ENCODE results near the gene BSPRY. TPM values are rescaled to one million over a fixed set of nuclear protein-coding genes. Genes with fewer than 3 reads are reported as not detected.
"Not testable (repeated sequence)": the region's sequence is repeated elsewhere in the genome, so short reads cannot be mapped to it uniquely, and the experiment has no call there.

BSPRY gene
- total RNA-seq, 1 experiment from 2014 or later: not detected

- no peak for DNase-seq (ENCODE audit: low read depth)
Observed at GRCh38 chr9:113341712-113342410, 7.5 kb upstream of the BSPRY start.

GRCh38 chr9:113343732-113344231 lies 5.6 kb upstream of the BSPRY start:
- peak; percentile 48 for DNase-seq (ENCODE audit: low read depth)

GRCh38 chr9:113345190-113345589 lies 4.2 kb upstream of the BSPRY start:
- peak; percentile 9 for DNase-seq (ENCODE audit: low read depth)

- DNase-seq (ENCODE audit: low read depth): no peak
Observed at GRCh38 chr9:113345671-113346070, 3.7 kb upstream of the BSPRY start.

GRCh38 chr9:113348437-113348836 lies 904 bp upstream of the BSPRY start:
- DNase-seq (ENCODE audit: low read depth): no peak

- no peak for DNase-seq (ENCODE audit: low read depth)
Observed at GRCh38 chr9:113349066-113349444, 286 bp upstream of the BSPRY start.

GRCh38 chr9:113350107-113350661 lies 843 bp downstream of the BSPRY start:
- DNase-seq (ENCODE audit: low read depth): no peak

- DNase-seq (ENCODE audit: low read depth): no peak
Observed at GRCh38 chr9:113350937-113351336, 1.6 kb downstream of the BSPRY start.

- no peak for DNase-seq (ENCODE audit: low read depth)
Observed at GRCh38 chr9:113352006-113352405, 2.7 kb downstream of the BSPRY start.

GRCh38 chr9:113352411-113352810 lies 3.1 kb downstream of the BSPRY start:
- DNase-seq (ENCODE audit: low read depth): no peak

- DNase-seq (ENCODE audit: low read depth): peak; percentile 27
Observed at GRCh38 chr9:113355040-113355596, 5.8 kb downstream of the BSPRY start.

- DNase-seq (ENCODE audit: low read depth): no peak
Observed at GRCh38 chr9:113356686-113357292, 7.4 kb downstream of the BSPRY start.

GRCh38 chr9:113359385-113359784 lies 10.0 kb downstream of the BSPRY start:
- DNase-seq (ENCODE audit: low read depth): no peak

- DNase-seq (ENCODE audit: low read depth): no peak
Observed at GRCh38 chr9:113360242-113360842, 11.0 kb downstream of the BSPRY start.

- no peak for DNase-seq (ENCODE audit: low read depth)
Observed at GRCh38 chr9:113361304-113362018, 12.1 kb downstream of the BSPRY start.

- no peak for DNase-seq (ENCODE audit: low read depth)
Observed at GRCh38 chr9:113363336-113363735, 14.0 kb downstream of the BSPRY start.

GRCh38 chr9:113364951-113365350 lies 15.6 kb downstream of the BSPRY start:
- no peak for DNase-seq (ENCODE audit: low read depth)

GRCh38 chr9:113365652-113366051 lies 16.3 kb downstream of the BSPRY start:
- DNase-seq (ENCODE audit: low read depth): not testable (repeated sequence)

- no peak for DNase-seq (ENCODE audit: low read depth)
Observed at GRCh38 chr9:113368348-113368981, 19.1 kb downstream of the BSPRY start.

- DNase-seq (ENCODE audit: low read depth): no peak
Observed at GRCh38 chr9:113368982-113369854, 19.9 kb downstream of the BSPRY start.

Data from RPMI7951 (cell line).